CD4-positive, CD25-positive, alpha-beta regulatory T cell (primary cell): ENCODE results near the gene STARD6. TPM values are rescaled to one million over a fixed set of nuclear protein-coding genes. Genes with fewer than 3 reads are reported as not detected.
A peak's percentile ranks its signal among the peaks of the same experiment; 100 is the strongest.
"Not testable (repeated sequence)": the region's sequence is repeated elsewhere in the genome, so short reads cannot be mapped to it uniquely, and the experiment has no call there.

Source experiments
- ATAC-seq, 2 donors: fragments of 150-1000 bp; cut with Tn5 transposase; one replicate each; pipeline ENCODE4 v1.10.0; 2021; ENCODE audit warnings: low read depth in 2 of 2, moderate number of reproducible peaks in 2 of 2, moderate library complexity in 1 of 2
- DNase-seq, 3 donors: peaks; one replicate each; pipeline versions ENCODE4 v3.0.0 to v3.0.0-alpha.2; 2012 to 2022; ENCODE audit warnings: mixed read lengths in 1 of 3
- H3K27ac ChIP-seq: one replicate; pipeline ENCODE4 v1.7.0; 2013; ENCODE audit warnings: mild to moderate bottlenecking, low read length; ENCODE audit not compliant: insufficient read depth, poor library complexity, severe bottlenecking
- H3K27me3 ChIP-seq: one replicate; pipeline ENCODE4 v1.7.0; 2013; ENCODE audit warnings: low read length; ENCODE audit not compliant: control insufficient read depth, insufficient read depth
- H3K36me3 ChIP-seq: one replicate; pipeline ENCODE4 v1.7.0; 2013; ENCODE audit warnings: mild to moderate bottlenecking, low read length, moderate library complexity; ENCODE audit not compliant: control insufficient read depth, insufficient read depth
- H3K4me1 ChIP-seq: 2 replicates; pipeline ENCODE4 v1.7.0; 2013; ENCODE audit warnings: mild to moderate bottlenecking, low read length; ENCODE audit not compliant: insufficient read depth, control insufficient read depth, poor library complexity, severe bottlenecking
- H3K4me3 ChIP-seq: one replicate; pipeline ENCODE4 v1.7.0; 2013; ENCODE audit warnings: low read depth, mild to moderate bottlenecking, low read length, moderate library complexity
- H3K9me3 ChIP-seq, 2 experiments: 1 replicate in 1 of 2; 2 replicates in 1 of 2; pipeline ENCODE4 v1.7.0; 2013; ENCODE audit warnings: low read length in 2 of 2, mild to moderate bottlenecking in 1 of 2, moderate library complexity in 1 of 2; ENCODE audit not compliant: control insufficient read depth in 2 of 2
- H3K27ac Mint-ChIP-seq, 3 donors: one replicate each; pipeline ENCODE4 v1.8.0; 2020 to 2022; ENCODE audit warnings: mild to moderate bottlenecking in 3 of 3, mixed read lengths in 3 of 3, moderate library complexity in 2 of 3
- H3K27me3 Mint-ChIP-seq: one replicate; pipeline ENCODE4 v1.8.0; 2022; ENCODE audit warnings: mild to moderate bottlenecking, mixed read lengths
- H3K36me3 Mint-ChIP-seq: one replicate; pipeline ENCODE4 v1.8.0; 2020; ENCODE audit warnings: mixed read lengths
- H3K4me1 Mint-ChIP-seq, 4 donors: one replicate each; pipeline ENCODE4 v1.8.0; 2020 to 2022; ENCODE audit warnings: mixed read lengths in 4 of 4, mild to moderate bottlenecking in 1 of 4
- H3K4me3 Mint-ChIP-seq, 4 donors: one replicate each; pipeline ENCODE4 v1.8.0; 2020 to 2022; ENCODE audit warnings: mild to moderate bottlenecking in 4 of 4, mixed read lengths in 4 of 4, moderate library complexity in 3 of 4
- H3K9me3 Mint-ChIP-seq, 7 donors: one replicate each; pipeline ENCODE4 v1.8.0; 2020 to 2022; ENCODE audit warnings: mixed read lengths in 7 of 7, mild to moderate bottlenecking in 3 of 7, moderate library complexity in 2 of 7
- polyA plus RNA-seq, 4 donors: library from polyadenylated mRNA; unstranded; fragments of 300-500 nt; fragmentation: Illumina TruSeq; gene quantifications; one replicate each; pipeline ENCODE4 v1.2.3, GENCODE V29; 2021
- total RNA-seq: library from RNA; stranded (reverse); gene quantifications from one replicate; pipeline ENCODE4 v1.2.3, GENCODE V29; 2022

STARD6 gene
- total and polyA plus RNA-seq, 5 donors from 2014 or later: 0.30 to 1.1 (median 0.55) TPM; not detected in 2

DNA sequence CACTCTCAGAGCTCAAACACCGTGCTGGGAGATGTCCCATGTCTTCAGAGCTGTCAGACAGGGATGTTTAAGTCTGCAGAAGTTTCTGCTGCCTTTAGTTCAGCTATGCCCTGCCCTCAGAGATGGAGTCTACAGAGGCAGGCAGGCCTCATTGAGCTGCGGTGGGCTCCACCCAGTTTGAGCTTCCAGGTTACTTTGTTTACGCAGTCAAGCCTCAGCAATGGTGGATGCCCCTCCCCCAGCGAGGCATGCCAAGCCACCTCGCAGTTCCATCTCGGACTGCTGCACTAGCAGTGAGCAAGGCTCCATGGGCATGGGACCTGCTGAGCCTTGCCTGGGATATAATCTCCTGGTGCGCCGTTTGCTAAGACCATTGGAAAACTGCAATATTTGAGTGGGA lies 48.1 kb downstream of the STARD6 start:
- DNase-seq, H3K4me3 Mint-ChIP-seq, H3K36me3 ChIP-seq, ATAC-seq, H3K36me3 Mint-ChIP-seq, H3K4me1 ChIP-seq, H3K27ac ChIP-seq, H3K4me1 Mint-ChIP-seq, H3K9me3 Mint-ChIP-seq, H3K9me3 ChIP-seq, H3K4me3 ChIP-seq, H3K27ac Mint-ChIP-seq, H3K27me3 ChIP-seq, H3K27me3 Mint-ChIP-seq: not testable (repeated sequence)

DNA sequence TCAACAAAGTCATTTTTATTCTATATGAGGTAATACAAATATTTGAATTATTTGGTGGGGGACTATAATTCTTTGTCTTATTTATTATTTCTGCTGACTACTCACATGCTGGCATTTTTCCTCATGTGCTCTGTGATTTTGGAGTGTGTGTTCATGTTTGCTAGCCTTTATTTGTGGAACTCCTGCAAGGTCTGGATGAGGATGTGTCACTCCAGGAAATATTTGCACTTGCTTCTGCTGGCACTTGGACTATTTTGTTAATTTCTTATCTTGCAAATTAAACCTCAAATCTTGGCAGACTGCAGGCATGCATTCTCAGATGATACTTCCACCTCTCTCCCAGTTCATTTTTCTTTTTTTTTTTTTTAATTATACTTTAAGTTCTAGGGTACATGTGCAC lies 54.2 kb downstream of the STARD6 start:
- DNase-seq (no peak), ATAC-seq (no peak)
- no peak overlapping the region for H3K27ac Mint-ChIP-seq
- Histone ChIP-seq H3K4me1 (no peaks in the 10 kb centered on the region), H3K27me3 (no peaks in the 10 kb centered on the region), H3K36me3 (no peaks in the 10 kb centered on the region), H3K27ac (no peak overlapping the region), H3K9me3 (peaks cover 0 to 5% of the 10 kb centered on the region in 2 experiments), H3K4me3 (no peak overlapping the region)
- H3K27me3 Mint-ChIP-seq: no peaks in the 10 kb centered on the region
- peaks cover 0 to 10% (median 2%) of the 10 kb centered on the region in 7 donors for H3K9me3 Mint-ChIP-seq
- no peaks in the 10 kb centered on the region for H3K36me3 Mint-ChIP-seq
- no peaks in the 10 kb centered on the region for H3K4me1 Mint-ChIP-seq
- H3K4me3 Mint-ChIP-seq: no peak overlapping the region

DNA sequence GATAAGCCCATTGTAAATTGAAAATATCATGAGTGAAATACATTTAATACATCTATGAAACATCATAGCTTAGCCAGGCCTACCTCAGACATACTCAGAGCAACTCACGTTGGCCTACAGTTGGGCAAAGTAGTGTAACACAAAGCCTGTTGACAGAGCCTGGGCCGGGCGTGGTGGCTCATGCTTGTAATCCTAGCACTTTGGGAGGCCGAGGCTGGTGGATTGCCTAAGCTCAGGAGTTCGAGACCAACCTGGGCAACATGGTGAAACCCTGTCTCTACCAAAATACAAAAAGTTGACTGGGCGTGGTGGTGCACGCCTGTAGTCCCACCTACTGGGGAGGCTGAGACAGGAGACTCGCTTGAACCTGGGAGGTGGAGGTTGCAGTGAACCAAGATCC lies 58.7 kb downstream of the STARD6 start:
- not testable (repeated sequence) for H3K27ac Mint-ChIP-seq, DNase-seq, H3K4me1 Mint-ChIP-seq, H3K36me3 Mint-ChIP-seq, H3K36me3 ChIP-seq, ATAC-seq, H3K27ac ChIP-seq, H3K9me3 ChIP-seq, H3K27me3 ChIP-seq, H3K4me3 ChIP-seq, H3K9me3 Mint-ChIP-seq, H3K4me1 ChIP-seq, H3K4me3 Mint-ChIP-seq, H3K27me3 Mint-ChIP-seq

DNA sequence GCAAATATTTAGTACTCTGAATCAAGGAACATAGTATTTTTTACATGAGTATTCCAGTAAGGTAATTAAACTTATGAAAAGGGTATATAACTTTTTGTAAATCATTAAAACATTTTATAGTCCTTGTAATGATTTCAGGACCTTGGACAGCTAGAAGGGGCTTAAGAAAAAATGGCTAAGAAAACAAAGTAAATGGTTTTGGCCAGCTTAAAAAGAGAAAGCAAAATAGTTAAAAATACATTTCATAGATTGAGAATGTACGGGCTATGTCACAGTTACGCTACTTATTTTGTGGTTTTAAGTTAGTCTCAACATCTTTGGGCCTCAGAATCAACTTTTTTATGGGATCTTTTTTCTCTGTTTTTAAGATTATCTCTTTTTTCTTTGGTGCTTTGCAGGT lies 61.6 kb downstream of the STARD6 start:
- Mint-ChIP-seq H3K27me3 (no peaks in the 10 kb centered on the region), H3K27ac (no peak overlapping the region), H3K4me1 (peaks cover 0 to 6% (median 0%) of the 10 kb centered on the region in 4 donors), H3K4me3 (no peak overlapping the region), H3K36me3 (peaks cover 17% of the 10 kb centered on the region), H3K9me3 (peaks cover 0 to 10% (median 2%) of the 10 kb centered on the region in 7 donors)
- Histone ChIP-seq H3K27ac (no peak overlapping the region), H3K36me3 (peaks cover 7% of the 10 kb centered on the region), H3K4me1 (no peaks in the 10 kb centered on the region), H3K27me3 (no peaks in the 10 kb centered on the region), H3K9me3 (peaks cover 0 to 5% of the 10 kb centered on the region in 2 experiments), H3K4me3 (no peak overlapping the region)
- peak in 1 of 3 donors; percentile 20 for DNase-seq
- ATAC-seq: no peak

DNA sequence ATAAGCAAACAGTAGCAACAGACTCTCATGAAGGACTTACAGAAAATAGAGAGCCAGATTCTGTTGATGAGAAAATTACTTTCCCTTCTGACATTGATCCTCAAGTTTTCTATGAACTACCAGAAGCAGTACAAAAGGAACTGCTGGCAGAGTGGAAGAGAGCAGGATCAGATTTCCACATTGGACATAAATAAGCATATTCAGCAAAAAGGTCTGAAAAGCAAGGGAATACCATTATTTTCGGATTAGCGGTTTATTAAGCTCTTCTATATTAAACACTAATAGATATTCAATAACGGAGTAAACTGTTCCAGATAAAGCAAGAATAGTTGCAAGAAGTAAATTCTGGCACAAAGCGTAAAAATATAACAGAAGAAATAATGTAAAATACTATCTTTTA lies 63.4 kb downstream of the STARD6 start:
- no peaks in the 10 kb centered on the region for H3K4me1 ChIP-seq
- peaks cover 0 to 8% (median 0%) of the 10 kb centered on the region in 4 donors for H3K4me1 Mint-ChIP-seq
- DNase-seq (no peak), ATAC-seq (no peak)
- H3K27ac ChIP-seq: no peak overlapping the region
- peaks cover 7% of the 10 kb centered on the region for H3K36me3 ChIP-seq
- peaks cover 0 to 6% (median 0%) of the 10 kb centered on the region in 7 donors for H3K9me3 Mint-ChIP-seq
- H3K4me3 ChIP-seq: no peak overlapping the region
- no peak overlapping the region for H3K27ac Mint-ChIP-seq
- no peaks in the 10 kb centered on the region for H3K27me3 ChIP-seq
- no peaks in the 10 kb centered on the region for H3K27me3 Mint-ChIP-seq
- no peaks in the 10 kb centered on the region for H3K9me3 ChIP-seq
- H3K4me3 Mint-ChIP-seq: no peak overlapping the region
- peaks cover 30% of the 10 kb centered on the region for H3K36me3 Mint-ChIP-seq

DNA sequence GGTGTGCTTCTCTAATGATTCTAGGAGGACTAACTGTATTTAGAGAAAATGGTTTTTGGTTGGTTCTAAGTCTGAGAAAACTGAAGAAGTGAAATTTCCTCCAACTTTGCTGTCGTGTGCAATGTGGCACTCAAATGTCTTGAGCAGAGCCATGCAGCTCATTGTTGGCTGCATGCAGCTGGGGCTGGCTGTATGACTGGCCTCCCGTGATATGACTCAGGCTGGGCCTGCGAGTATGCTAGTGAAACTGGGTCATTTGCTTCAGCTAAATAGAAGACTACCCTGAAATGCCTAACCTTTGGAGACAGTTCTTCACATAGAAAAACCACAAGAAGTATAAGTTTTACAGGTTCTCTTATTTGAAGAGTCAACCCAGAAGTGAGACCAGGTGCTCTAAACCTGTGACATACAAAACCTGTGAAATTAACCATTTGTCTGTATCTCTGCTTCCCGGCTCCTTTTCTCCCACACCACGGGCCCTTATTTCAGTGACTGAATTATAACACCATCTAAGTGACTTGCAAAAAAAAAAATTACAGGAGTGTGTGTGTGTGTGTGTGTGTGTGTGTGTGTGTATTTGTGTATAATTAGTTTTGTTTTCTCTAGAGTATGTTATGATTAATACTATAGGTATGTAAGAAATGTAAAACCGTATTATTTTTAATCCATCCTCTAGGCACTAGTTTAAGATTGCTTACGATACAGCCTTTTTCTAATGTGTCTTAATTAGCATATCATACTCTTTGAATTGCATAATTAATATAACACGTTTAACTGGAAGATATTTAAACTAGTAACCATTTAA lies 72.5 kb downstream of the STARD6 start:
- H3K9me3 Mint-ChIP-seq: peaks cover 0 to 4% (median 0%) of the 10 kb centered on the region in 7 donors
- peak overlapping the region; percentile 3 to 83 (median 17) for H3K4me3 Mint-ChIP-seq
- DNase-seq (peak; percentile 19 to 87 (median 35)), ATAC-seq (peak; percentile 94 to 97)
- Histone ChIP-seq H3K27ac (peak overlapping the region; percentile 63), H3K36me3 (peaks cover 26% of the 10 kb centered on the region), H3K9me3 (no peaks in the 10 kb centered on the region), H3K4me3 (peak overlapping the region; percentile 17), H3K27me3 (no peaks in the 10 kb centered on the region), H3K4me1 (peaks cover 10% of the 10 kb centered on the region)
- H3K27me3 Mint-ChIP-seq: no peaks in the 10 kb centered on the region
- peaks cover 47% of the 10 kb centered on the region for H3K36me3 Mint-ChIP-seq
- peaks cover 20 to 40% (median 22%) of the 10 kb centered on the region in 4 donors for H3K4me1 Mint-ChIP-seq
- H3K27ac Mint-ChIP-seq: peak overlapping the region; percentile 21 to 83 (median 79)

DNA sequence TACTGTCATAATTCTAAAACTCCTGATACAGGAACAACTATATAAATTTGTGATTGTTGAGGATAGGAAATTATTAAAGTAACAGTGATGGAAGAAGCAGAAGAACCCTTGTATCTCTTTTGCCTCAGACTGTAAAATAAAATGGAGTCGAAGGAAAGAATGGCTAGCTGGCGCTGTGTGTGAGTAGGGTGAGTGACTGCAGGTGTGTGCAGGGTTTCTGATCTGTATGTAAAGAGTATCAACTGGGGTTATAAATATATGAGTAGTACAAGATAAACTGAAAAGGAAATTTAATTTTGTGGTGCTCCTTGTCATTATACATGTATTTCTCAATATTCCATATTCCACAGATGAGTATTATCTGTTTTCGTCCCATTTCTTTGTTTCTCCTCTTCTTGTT lies 73.1 kb downstream of the STARD6 start:
- peaks cover 0 to 4% (median 0%) of the 10 kb centered on the region in 7 donors for H3K9me3 Mint-ChIP-seq
- H3K4me1 ChIP-seq: peaks cover 12% of the 10 kb centered on the region
- H3K27me3 ChIP-seq: no peaks in the 10 kb centered on the region
- DNase-seq (no peak), ATAC-seq (no peak)
- H3K4me1 Mint-ChIP-seq: peaks cover 20 to 44% (median 25%) of the 10 kb centered on the region in 4 donors
- no peaks in the 10 kb centered on the region for H3K27me3 Mint-ChIP-seq
- peak overlapping the region; percentile 17 for H3K4me3 ChIP-seq
- H3K27ac Mint-ChIP-seq: peak overlapping the region; percentile 21 to 83 (median 79)
- H3K9me3 ChIP-seq: no peaks in the 10 kb centered on the region
- peaks cover 27% of the 10 kb centered on the region for H3K36me3 ChIP-seq
- peak overlapping the region; percentile 55 for H3K27ac ChIP-seq
- peaks cover 48% of the 10 kb centered on the region for H3K36me3 Mint-ChIP-seq
- peak overlapping the region in 2 of 4 donors; percentile 19 to 83 for H3K4me3 Mint-ChIP-seq

DNA sequence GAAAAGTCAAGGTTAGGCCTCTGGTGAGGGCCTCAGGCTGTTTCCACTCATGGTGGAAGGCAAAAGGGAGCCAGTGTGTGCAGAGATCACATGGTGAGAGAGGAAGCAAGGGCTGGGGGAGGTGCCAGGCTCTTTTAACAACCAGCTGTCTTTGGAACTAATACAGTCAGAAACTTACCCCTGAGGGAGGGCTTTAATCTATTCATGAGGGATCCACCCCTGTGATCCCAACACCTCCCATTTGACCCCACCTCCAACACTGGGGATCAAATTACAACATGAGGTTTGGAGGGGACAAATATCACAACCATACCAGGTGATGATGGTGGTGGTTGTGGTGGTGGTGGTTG lies 77.5 kb downstream of the STARD6 start:
- Histone ChIP-seq H3K36me3 (peaks cover 32% of the 10 kb centered on the region), H3K27ac (no peak overlapping the region), H3K4me1 (peaks cover 11% of the 10 kb centered on the region), H3K9me3 (no peaks in the 10 kb centered on the region), H3K4me3 (no peak overlapping the region), H3K27me3 (no peaks in the 10 kb centered on the region)
- Mint-ChIP-seq H3K4me1 (peaks cover 20 to 37% (median 25%) of the 10 kb centered on the region in 4 donors), H3K27me3 (no peaks in the 10 kb centered on the region), H3K27ac (peak overlapping the region in 1 of 3 donors; percentile 25), H3K36me3 (peaks cover 49% of the 10 kb centered on the region), H3K4me3 (peak overlapping the region in 1 of 4 donors; percentile 36), H3K9me3 (no peaks in the 10 kb centered on the region)
- no peak for ATAC-seq
- no peak for DNase-seq
